GM23338 (cell line): ENCODE measurements around the gene KCNMB2. TPM values are rescaled to one million over a fixed set of nuclear protein-coding genes. Genes with fewer than 3 reads are reported as not detected.

Source experiments
- ATAC-seq: fragments of 200-7000 bp; cut with Tn5 transposase; 3 replicates; pipeline ENCODE4 v1.9.1; 2020
- DNase-seq: peaks from one replicate; pipeline ENCODE4 v3.0.0-alpha.2; 2015; ENCODE audit warnings: low spot score
- H2AFZ ChIP-seq: fragments of 200-600 bp; sonication (generic); 2 replicates; pipeline ENCODE4 v1.8.0; 2016; ENCODE audit warnings: antibody characterized with exemption, mild to moderate bottlenecking, moderate library complexity
- H3F3A ChIP-seq: fragments of 200-600 bp; sonication (generic); replicated peaks from 2 replicates; pipeline ENCODE4 v1.8.0; 2017; ENCODE audit warnings: antibody characterized with exemption, mixed run types, low read depth
- H3K27ac ChIP-seq: fragments of 200-600 bp; sonication (generic); 2 replicates; pipeline ENCODE4 v1.6.1; 2016; ENCODE audit warnings: low read depth
- H3K27me3 ChIP-seq: fragments of 200-600 bp; sonication (generic); 2 replicates; pipeline ENCODE4 v1.8.0; 2016; ENCODE audit warnings: mild to moderate bottlenecking, mixed run types, moderate library complexity; ENCODE audit not compliant: insufficient read depth
- H3K36me3 ChIP-seq: fragments of 200-600 bp; sonication (generic); 2 replicates; pipeline ENCODE4 v1.8.0; 2016; ENCODE audit warnings: mild to moderate bottlenecking; ENCODE audit not compliant: insufficient read depth
- H3K4me1 ChIP-seq: fragments of 200-600 bp; sonication (generic); 2 replicates; pipeline ENCODE4 v1.8.0; 2016; ENCODE audit warnings: mild to moderate bottlenecking, moderate library complexity; ENCODE audit not compliant: insufficient read depth
- H3K4me2 ChIP-seq: fragments of 200-600 bp; sonication (generic); 2 replicates; pipeline ENCODE4 v1.7.1; 2017; ENCODE audit warnings: mixed run types
- H3K4me3 ChIP-seq: fragments of 200-600 bp; sonication (generic); 2 replicates; pipeline ENCODE4 v1.6.1; 2016; ENCODE audit warnings: mixed run types
- H3K79me2 ChIP-seq: fragments of 200-600 bp; sonication (generic); replicated peaks from 2 replicates; pipeline ENCODE4 v1.8.0; 2017; ENCODE audit warnings: mild to moderate bottlenecking; ENCODE audit not compliant: insufficient read depth
- H3K9me2 ChIP-seq: fragments of 200-600 bp; sonication (generic); 2 replicates; pipeline ENCODE4 v1.8.0; 2017; ENCODE audit not compliant: insufficient read depth
- H4K20me1 ChIP-seq: fragments of 200-600 bp; sonication (generic); replicated peaks from 2 replicates; pipeline ENCODE4 v1.8.0; 2017; ENCODE audit warnings: mild to moderate bottlenecking; ENCODE audit not compliant: insufficient read depth
- H3K27ac Mint-ChIP-seq: 2 replicates; pipeline ENCODE4 v1.8.0; 2020; ENCODE audit warnings: inconsistent platforms, mild to moderate bottlenecking, moderate library complexity, mixed read lengths
- H3K27me3 Mint-ChIP-seq: 3 replicates; pipeline ENCODE4 v1.8.0; 2022; ENCODE audit warnings: low read depth, mild to moderate bottlenecking, moderate library complexity, mixed read lengths, inconsistent platforms; ENCODE audit not compliant: insufficient read depth, poor library complexity
- H3K36me3 Mint-ChIP-seq: 3 replicates; pipeline ENCODE4 v1.8.0; 2021; ENCODE audit warnings: low read depth, mild to moderate bottlenecking, inconsistent platforms, moderate library complexity, mixed read lengths
- H3K4me1 Mint-ChIP-seq: 3 replicates; pipeline ENCODE4 v1.8.0; 2020; ENCODE audit warnings: mild to moderate bottlenecking, inconsistent platforms, mixed read lengths
- H3K4me3 Mint-ChIP-seq: 3 replicates; pipeline ENCODE4 v1.8.0; 2021; ENCODE audit warnings: moderate library complexity, mild to moderate bottlenecking, inconsistent platforms, mixed read lengths
- H3K9me3 Mint-ChIP-seq: 3 replicates; pipeline ENCODE4 v1.8.0; 2020; ENCODE audit warnings: moderate library complexity, mild to moderate bottlenecking, inconsistent platforms, mixed read lengths
- JUNB ChIP-seq: IDR thresholded peaks from one replicate; pipeline ENCODE4 v1.6.1; 2016; ENCODE audit warnings: antibody characterized with exemption; ENCODE audit not compliant: unreplicated experiment
- NANOG ChIP-seq: IDR thresholded peaks from 2 replicates; pipeline ENCODE4 v1.6.1; 2016; ENCODE audit warnings: antibody characterized with exemption, borderline replicate concordance
- STAT1 ChIP-seq: IDR thresholded peaks from one replicate; pipeline ENCODE4 v1.6.1; 2016; ENCODE audit warnings: antibody characterized with exemption; ENCODE audit not compliant: unreplicated experiment
- ZNF114 ChIP-seq: fragments of 250-450 bp; sonication (Bioruptor Pico); IDR thresholded peaks from 2 replicates; pipeline ENCODE4 v1.5.0; 2020; ENCODE audit warnings: mild to moderate bottlenecking, moderate library complexity
- ZNF331 ChIP-seq: fragments of 250-450 bp; sonication (Bioruptor Pico); IDR thresholded peaks from 2 replicates; pipeline ENCODE4 v1.5.0; 2020; ENCODE audit warnings: low read depth, mild to moderate bottlenecking, moderate library complexity
- polyA plus RNA-seq: library from polyadenylated mRNA; unstranded; fragments of >200 nt; fragmentation: Nextera tagmentation; extraction: Ambion mirVana; gene quantifications from 2 replicates; pipeline ENCODE4 v1.2.1, GENCODE V29; 2016
- total RNA-seq: library from RNA; depleted of rRNA; stranded (reverse); fragments of >200 nt; shearing (Covaris generic); gene quantifications from 2 replicates; pipeline ENCODE4 v1.2.3, GENCODE V29; 2014
- TF ChIP-seq, protein P1 (sequence below): IDR thresholded peaks from one replicate; pipeline ENCODE4 v1.6.1; 2018; ENCODE audit warnings: antibody characterized with exemption; ENCODE audit not compliant: unreplicated experiment
- TF ChIP-seq, protein P2 (sequence below): IDR thresholded peaks from 2 replicates; pipeline ENCODE4 v1.6.1; 2016; ENCODE audit warnings: antibody characterized with exemption
- TF ChIP-seq, protein P3 (sequence below), 2 experiments: fragments of 200-600 bp in 1 of 2; sonication (generic) in 1 of 2; conservative IDR thresholded peaks; 2 replicates each; pipeline versions ENCODE4 v1.5.1 to v1.6.1; 2016 to 2017; ENCODE audit warnings: antibody characterized with exemption in 2 of 2, low read depth in 2 of 2, mild to moderate bottlenecking in 2 of 2, moderate library complexity in 1 of 2
- TF ChIP-seq, protein P4 (sequence below): fragments of 250-450 bp; sonication (Bioruptor Pico); IDR thresholded peaks from 2 replicates; pipeline ENCODE4 v1.5.0; 2020; ENCODE audit warnings: mild to moderate bottlenecking, moderate library complexity

KCNMB2 gene
- total and polyA plus RNA-seq, 2 experiments from 2014 or later: 0.53 TPM; not detected in 1

DNA sequence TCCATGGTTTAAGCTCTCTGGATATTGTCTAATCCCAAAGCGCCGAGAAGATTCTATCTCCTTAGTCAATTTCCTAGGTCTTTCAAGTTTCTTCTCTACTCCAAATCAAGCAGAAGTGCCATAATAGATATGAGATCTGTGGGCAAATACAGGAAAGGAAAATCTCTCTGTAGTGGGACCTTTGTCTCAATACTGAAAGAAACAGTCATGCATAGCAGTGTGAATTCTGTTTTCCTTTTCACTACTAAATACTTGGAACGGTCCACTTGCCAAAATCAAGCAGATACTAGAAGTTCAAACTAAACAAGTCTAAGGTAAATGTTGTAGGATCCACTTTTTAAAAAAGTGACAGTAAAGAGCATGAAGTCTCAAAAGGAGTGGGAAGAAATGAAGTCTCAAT is 298.8 kb downstream of the KCNMB2 start (continued):
- TF ChIP-seq, protein P1, sequence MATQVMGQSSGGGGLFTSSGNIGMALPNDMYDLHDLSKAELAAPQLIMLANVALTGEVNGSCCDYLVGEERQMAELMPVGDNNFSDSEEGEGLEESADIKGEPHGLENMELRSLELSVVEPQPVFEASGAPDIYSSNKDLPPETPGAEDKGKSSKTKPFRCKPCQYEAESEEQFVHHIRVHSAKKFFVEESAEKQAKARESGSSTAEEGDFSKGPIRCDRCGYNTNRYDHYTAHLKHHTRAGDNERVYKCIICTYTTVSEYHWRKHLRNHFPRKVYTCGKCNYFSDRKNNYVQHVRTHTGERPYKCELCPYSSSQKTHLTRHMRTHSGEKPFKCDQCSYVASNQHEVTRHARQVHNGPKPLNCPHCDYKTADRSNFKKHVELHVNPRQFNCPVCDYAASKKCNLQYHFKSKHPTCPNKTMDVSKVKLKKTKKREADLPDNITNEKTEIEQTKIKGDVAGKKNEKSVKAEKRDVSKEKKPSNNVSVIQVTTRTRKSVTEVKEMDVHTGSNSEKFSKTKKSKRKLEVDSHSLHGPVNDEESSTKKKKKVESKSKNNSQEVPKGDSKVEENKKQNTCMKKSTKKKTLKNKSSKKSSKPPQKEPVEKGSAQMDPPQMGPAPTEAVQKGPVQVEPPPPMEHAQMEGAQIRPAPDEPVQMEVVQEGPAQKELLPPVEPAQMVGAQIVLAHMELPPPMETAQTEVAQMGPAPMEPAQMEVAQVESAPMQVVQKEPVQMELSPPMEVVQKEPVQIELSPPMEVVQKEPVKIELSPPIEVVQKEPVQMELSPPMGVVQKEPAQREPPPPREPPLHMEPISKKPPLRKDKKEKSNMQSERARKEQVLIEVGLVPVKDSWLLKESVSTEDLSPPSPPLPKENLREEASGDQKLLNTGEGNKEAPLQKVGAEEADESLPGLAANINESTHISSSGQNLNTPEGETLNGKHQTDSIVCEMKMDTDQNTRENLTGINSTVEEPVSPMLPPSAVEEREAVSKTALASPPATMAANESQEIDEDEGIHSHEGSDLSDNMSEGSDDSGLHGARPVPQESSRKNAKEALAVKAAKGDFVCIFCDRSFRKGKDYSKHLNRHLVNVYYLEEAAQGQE: no peak
- no peak for TF ChIP-seq ZNF114 (CRISPR knock-in tag)
- TF ChIP-seq, protein P2, sequence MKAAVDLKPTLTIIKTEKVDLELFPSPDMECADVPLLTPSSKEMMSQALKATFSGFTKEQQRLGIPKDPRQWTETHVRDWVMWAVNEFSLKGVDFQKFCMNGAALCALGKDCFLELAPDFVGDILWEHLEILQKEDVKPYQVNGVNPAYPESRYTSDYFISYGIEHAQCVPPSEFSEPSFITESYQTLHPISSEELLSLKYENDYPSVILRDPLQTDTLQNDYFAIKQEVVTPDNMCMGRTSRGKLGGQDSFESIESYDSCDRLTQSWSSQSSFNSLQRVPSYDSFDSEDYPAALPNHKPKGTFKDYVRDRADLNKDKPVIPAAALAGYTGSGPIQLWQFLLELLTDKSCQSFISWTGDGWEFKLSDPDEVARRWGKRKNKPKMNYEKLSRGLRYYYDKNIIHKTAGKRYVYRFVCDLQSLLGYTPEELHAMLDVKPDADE: no peak
- no peak for TF ChIP-seq JUNB
- no peak for TF ChIP-seq STAT1

DNA sequence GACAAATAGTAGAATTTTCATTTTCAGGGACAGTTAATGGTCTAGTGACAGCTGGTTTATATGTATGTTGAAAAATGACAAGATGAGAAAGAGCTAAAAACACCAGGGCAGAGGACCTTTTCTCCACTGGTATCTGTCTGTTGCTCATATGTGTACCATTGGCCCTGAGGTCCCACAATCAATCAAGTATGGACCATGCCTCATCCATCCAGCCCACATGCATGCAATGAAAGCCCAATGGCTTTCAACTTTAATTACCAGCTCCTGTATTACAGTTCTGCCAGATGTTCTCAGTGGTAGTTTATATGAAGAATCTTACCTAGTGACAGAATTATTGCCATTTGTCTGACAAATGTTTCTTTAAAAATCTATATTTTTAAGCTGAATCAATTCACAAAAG is 301.3 kb downstream of the KCNMB2 start:
- peaks cover 23% of the 10 kb centered on the region for H3K9me3 Mint-ChIP-seq
- no peaks in the 10 kb centered on the region; the same call in 2 of the 3 replicates for H3K4me1 Mint-ChIP-seq
- H3K4me1 ChIP-seq: no peaks in the 10 kb centered on the region
- no peaks in the 10 kb centered on the region for H3K27me3 ChIP-seq
- no peak overlapping the region for H3K27ac Mint-ChIP-seq
- no peaks in the 10 kb centered on the region for H3K79me2 ChIP-seq
- no peak overlapping the region for H3K4me3 Mint-ChIP-seq
- peaks cover 17% of the 10 kb centered on the region for H3K36me3 Mint-ChIP-seq
- DNase-seq (no peak), ATAC-seq (no peak)
- H3K9me2 ChIP-seq: no peaks in the 10 kb centered on the region
- H4K20me1 ChIP-seq: no peaks in the 10 kb centered on the region
- no peak overlapping the region for H3K27ac ChIP-seq
- H3F3A ChIP-seq: no peaks in the 10 kb centered on the region
- no peaks in the 10 kb centered on the region for H3K27me3 Mint-ChIP-seq
- no peak overlapping the region for H2AFZ ChIP-seq
- H3K4me2 ChIP-seq: no peak overlapping the region
- no peaks in the 10 kb centered on the region for H3K36me3 ChIP-seq
- no peak overlapping the region for H3K4me3 ChIP-seq
- TF ChIP-seq, protein P3, sequence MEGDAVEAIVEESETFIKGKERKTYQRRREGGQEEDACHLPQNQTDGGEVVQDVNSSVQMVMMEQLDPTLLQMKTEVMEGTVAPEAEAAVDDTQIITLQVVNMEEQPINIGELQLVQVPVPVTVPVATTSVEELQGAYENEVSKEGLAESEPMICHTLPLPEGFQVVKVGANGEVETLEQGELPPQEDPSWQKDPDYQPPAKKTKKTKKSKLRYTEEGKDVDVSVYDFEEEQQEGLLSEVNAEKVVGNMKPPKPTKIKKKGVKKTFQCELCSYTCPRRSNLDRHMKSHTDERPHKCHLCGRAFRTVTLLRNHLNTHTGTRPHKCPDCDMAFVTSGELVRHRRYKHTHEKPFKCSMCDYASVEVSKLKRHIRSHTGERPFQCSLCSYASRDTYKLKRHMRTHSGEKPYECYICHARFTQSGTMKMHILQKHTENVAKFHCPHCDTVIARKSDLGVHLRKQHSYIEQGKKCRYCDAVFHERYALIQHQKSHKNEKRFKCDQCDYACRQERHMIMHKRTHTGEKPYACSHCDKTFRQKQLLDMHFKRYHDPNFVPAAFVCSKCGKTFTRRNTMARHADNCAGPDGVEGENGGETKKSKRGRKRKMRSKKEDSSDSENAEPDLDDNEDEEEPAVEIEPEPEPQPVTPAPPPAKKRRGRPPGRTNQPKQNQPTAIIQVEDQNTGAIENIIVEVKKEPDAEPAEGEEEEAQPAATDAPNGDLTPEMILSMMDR (conservative IDR thresholded peaks at IDR 0.05; ENCODE audit: low read depth in 2 of 2): no peak
- TF ChIP-seq, protein P1: no peak
- TF ChIP-seq ZNF331 (no peak), STAT1 (no peak), NANOG (no peak)
- TF ChIP-seq, protein P4, sequence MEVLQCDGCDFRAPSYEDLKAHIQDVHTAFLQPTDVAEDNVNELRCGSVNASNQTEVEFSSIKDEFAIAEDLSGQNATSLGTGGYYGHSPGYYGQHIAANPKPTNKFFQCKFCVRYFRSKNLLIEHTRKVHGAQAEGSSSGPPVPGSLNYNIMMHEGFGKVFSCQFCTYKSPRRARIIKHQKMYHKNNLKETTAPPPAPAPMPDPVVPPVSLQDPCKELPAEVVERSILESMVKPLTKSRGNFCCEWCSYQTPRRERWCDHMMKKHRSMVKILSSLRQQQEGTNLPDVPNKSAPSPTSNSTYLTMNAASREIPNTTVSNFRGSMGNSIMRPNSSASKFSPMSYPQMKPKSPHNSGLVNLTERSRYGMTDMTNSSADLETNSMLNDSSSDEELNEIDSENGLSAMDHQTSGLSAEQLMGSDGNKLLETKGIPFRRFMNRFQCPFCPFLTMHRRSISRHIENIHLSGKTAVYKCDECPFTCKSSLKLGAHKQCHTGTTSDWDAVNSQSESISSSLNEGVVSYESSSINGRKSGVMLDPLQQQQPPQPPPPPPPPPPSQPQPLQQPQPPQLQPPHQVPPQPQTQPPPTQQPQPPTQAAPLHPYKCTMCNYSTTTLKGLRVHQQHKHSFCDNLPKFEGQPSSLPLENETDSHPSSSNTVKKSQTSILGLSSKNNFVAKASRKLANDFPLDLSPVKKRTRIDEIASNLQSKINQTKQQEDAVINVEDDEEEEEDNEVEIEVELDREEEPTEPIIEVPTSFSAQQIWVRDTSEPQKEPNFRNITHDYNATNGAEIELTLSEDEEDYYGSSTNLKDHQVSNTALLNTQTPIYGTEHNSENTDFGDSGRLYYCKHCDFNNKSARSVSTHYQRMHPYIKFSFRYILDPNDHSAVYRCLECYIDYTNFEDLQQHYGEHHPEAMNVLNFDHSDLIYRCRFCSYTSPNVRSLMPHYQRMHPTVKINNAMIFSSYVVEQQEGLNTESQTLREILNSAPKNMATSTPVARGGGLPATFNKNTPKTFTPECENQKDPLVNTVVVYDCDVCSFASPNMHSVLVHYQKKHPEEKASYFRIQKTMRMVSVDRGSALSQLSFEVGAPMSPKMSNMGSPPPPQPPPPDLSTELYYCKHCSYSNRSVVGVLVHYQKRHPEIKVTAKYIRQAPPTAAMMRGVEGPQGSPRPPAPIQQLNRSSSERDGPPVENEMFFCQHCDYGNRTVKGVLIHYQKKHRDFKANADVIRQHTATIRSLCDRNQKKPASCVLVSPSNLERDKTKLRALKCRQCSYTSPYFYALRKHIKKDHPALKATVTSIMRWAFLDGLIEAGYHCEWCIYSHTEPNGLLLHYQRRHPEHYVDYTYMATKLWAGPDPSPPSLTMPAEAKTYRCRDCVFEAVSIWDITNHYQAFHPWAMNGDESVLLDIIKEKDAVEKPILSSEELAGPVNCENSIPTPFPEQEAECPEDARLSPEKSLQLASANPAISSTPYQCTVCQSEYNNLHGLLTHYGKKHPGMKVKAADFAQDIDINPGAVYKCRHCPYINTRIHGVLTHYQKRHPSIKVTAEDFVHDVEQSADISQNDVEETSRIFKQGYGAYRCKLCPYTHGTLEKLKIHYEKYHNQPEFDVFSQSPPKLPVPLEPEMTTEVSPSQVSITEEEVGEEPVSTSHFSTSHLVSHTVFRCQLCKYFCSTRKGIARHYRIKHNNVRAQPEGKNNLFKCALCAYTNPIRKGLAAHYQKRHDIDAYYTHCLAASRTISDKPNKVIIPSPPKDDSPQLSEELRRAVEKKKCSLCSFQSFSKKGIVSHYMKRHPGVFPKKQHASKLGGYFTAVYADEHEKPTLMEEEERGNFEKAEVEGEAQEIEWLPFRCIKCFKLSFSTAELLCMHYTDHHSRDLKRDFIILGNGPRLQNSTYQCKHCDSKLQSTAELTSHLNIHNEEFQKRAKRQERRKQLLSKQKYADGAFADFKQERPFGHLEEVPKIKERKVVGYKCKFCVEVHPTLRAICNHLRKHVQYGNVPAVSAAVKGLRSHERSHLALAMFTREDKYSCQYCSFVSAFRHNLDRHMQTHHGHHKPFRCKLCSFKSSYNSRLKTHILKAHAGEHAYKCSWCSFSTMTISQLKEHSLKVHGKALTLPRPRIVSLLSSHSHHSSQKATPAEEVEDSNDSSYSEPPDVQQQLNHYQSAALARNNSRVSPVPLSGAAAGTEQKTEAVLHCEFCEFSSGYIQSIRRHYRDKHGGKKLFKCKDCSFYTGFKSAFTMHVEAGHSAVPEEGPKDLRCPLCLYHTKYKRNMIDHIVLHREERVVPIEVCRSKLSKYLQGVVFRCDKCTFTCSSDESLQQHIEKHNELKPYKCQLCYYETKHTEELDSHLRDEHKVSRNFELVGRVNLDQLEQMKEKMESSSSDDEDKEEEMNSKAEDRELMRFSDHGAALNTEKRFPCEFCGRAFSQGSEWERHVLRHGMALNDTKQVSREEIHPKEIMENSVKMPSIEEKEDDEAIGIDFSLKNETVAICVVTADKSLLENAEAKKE (CRISPR knock-in tag): no peak
